ENCODE results near the gene NINJ2.

NINJ2 gene

DNA sequence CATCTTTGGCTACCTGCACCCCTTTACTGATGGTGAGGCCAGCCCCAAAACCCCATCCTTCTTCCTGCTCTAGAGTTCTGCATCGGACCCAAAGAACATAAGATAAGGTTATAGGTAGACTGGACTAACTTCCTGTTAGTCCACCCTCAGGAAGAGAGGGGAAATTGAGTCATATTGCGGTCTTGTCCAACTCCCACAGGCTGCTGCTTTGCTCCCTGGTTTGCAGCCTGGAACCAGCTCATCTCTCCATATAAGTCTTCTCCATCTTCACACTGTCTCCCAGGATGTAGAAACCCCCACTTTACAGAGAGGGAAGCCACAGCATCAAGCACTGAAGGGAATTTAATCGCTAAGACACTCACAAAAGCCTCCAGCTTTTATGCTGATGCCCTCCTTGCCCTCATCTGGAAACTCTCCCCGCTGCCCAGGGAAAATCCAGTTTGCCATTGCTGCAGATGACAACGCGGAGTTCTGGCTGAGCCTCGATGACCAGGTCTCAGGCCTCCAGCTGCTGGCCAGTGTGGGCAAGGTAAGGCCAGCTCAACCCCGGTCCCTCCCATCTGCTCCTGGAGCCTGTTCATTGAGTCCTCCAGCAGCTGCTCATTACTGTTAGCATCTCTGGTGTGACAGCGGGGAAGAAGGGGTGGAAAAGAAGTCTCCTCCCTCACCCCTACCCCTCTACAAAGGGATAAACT, 118.2 kb downstream of the NINJ2 start:
- no peak for DNase-seq

DNA sequence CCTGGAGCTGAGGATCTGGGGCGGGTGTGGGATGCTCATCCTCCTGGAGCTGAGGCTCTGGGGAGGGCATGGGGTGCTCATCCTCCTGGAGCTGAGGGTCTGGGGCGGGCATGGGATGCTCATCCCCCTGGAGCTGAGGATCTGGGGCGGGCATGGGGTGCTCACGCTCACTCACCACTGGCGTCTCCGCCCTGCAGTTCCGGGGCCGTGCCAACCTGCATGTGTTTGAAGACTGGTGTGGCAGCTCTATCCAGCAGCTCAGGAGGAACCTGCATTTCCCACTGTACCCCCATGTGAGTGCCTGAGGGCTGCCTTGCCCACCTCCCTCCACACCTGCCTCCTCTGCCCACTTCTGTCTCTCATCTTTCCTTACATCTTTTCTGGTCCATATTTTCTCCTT, 119.1 kb downstream of the NINJ2 start:
- DNase-seq, result no peak

DNA sequence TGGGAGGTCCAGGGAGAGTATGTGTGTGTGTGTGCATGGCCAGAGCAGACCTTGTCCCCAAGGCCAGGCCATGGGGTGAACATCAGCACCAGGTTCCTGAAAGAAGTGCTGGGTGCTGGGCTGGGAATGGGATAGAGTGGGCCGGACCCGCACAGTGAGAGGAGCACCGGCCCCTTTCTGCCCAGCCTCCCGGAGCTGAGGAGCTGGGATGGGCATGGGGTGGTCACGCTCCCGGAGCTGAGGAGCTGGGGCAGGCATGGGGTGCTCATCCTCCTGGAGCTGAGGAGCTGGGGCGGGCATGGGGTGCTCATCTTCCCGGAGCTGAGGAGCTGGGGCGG, 120.2 kb downstream of the NINJ2 start:
- DNase-seq, result no peak

DNA sequence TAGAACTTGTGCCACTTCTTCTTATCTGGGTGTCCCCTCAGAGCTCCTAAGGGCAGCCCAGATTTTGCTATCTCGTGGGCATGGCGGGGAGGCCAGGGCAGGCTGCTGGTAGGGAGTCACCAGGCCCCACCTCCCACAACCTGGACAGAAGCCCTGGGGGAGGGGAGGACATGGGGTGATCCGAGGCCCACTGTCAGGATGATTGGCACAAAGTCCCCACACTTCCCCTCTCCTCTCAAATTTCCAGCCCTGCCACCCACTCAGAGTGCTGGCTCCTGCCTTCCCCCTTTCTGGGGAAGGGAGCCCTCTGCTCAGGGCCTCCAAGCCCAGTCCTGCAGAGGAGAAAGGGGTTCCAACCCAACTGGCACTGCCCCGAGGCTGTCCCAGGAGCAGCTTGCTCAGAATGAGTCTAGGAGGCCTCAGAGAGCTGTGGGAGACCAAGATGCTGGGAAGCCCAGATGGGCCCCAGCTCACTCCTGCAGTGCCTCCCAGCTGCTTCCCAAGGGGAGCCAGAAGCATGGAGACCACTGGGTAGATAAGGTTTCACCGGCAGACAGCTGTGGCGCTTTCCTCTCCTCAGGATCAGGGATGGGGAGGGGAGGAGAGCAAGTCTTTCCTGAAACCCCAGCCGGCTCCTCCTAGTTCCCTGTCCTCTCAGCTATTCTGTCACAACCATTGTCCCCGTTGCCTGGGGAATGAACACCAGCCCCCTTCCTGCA, 120.7 kb downstream of the NINJ2 start:
- DNase-seq, result no peak

DNA sequence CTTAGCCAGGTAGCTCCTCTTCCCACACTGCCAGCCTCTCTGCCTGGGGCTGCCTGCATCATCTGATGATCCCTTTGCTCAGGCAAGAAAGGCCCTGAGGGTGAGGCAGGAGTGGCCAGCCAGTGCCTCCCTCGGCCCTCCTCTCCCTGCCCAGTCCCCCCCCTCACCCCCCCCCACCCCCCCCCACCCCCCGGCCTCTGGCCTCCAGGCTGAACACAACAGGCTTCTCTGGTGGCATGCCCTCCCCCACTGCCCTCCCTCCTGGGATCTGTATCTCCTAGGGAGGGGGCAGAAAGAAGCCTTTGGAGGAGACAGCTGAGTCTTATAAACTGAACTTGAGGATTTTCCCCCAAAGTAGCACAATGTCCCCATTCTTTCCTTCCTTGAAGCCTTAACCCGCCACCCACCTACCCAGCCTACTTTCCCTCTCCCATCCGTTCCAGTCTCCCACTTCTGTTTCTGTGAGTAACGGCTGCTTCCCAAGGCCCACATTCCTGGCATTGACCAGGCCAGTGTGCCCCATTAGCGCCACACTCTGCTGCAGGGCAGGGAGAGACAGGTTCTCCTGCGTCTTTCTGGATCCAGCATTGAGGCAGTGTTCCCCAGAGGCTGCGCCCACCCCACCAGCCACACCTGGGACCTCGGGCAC, 121.4 kb downstream of the NINJ2 start:
- DNase-seq, result no peak

DNA sequence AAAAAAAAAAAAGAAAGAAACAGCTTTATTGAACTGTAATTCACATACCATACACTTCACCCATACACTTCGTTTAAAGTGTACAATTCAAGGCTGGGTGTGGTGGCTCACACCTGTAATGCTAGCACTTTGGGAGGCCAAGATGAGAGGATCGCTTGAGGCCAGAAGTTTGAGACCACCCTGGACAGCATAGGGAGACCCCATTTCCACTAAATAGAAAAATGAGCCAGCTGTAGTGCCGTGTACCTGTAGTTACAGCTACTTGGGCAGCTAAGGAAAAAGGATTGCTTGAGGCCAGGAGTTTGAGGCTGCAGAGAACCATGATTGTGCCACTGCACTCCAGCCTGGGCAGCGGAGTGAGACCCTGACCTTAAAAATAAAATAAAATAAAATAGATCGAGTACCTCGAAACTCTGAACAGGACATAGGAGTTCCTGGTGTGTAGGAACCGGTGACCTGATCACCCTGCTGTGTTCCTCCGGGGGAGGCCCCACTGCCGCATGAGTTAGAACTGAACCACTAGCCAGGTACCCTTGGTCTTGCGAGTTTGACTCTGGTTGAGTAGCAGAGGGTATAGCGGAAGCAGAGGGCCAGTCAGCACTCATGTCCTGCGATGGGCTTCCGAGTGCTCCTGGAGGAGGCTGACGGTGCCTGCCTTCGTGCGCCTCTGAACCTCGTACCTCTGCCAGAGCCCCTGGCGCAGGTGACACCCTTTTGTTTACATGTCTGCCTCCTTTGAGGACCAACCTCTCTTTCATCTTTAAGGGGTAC, 123.5 kb downstream of the NINJ2 start:
- DNase-seq, result no peak

DNA sequence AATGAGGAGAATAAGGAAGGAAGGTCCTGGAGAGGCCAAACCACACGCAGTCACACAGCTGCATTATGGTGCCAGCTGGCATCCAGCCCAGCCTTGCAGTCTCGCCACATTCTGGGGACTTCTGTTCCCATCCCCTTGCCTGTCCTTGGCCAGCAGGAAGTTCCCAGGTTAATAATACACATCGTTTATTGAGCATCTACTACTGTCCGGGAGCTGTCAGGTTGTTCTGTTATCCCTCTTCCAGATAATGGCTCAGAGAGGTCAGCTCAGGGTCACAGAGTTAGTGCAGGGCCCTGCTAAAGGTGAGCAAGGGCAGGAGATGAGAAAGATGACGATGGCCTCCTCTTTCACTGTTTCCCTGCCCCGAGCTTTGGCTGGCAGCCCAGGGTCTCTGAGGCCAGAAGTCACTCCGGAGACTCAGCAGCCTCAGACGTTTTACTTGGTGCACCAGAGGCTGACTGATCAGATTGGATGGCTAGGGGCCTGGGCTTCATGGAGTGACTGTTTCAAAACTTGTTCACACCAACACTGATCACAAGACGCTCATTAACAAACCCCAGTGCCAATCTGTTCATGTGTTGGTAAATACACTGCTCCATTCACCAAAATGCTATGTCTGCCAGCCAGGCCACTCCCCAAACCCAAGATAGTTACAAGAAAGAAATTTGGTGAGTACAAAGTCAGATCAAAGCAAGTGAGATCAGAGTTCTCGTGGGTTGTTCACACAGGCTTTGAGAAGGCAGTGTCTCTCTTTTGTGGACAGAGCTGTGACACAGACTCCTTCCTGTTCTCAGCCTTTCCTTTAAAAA, 124.3 kb downstream of the NINJ2 start:
- peak; percentile 83 for DNase-seq

DNA sequence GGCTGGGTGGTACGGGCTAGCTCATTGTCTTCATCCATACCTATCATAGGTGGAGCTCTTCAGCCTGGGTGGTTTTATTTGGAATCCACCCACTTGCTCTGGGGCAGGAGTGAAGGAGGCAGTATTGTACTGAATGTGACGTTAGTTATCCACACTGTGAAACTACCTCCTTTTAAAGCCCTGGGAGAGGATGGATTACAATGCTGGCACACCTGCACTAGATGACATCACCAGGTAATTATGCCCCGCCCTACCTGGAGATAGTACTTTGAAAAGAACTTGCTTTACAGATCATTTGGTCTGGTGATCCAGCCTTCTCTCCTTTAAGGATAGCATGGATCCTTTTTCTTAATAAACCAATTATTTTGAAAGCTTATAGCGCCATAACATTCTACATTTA, 125.5 kb downstream of the NINJ2 start:
- peak; percentile 32 for DNase-seq

DNA sequence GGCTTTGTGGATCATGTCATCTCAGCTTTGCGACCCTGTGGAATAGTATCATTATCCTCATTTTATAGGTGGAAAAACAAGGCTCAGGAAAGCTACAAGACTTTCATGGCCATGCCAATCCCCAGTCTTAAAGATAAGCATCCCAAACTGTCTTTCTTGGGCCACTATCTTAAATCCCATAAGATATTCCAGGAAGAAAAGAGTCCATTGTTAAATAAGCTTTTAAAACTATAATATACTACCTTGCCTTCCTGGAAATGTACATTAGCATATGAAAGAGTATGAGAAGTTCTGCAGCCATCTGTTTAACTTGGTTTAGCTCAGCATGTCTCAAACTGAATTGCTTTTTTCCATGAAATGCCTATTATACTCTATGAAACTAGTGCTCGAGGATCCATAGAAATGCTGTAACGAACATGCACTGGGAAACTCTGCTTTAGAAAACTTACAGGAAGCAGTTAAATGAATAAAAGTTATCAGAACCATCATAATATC, 126.4 kb downstream of the NINJ2 start:
- DNase-seq, result no peak

DNA sequence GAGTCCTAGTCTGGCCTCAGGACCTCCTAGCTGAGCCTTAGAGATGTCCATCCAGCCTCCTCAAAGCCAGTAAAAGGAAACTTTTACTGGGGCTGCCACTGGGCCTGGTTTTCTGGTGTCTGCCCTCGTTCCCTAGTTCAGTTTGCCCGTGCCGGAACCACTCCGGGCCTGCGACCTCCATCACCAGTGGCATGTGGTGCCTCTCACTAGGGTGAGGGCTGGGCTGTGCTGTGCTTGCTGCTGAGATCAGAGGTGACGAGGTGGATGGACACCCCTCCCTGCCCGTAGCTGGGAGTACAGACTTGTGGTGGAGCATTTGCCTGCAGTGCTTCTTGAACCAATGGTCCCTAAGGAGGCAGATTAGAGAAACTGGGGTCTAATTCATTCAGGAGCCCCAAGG, 127.8 kb downstream of the NINJ2 start:
- no peak for DNase-seq

DNA sequence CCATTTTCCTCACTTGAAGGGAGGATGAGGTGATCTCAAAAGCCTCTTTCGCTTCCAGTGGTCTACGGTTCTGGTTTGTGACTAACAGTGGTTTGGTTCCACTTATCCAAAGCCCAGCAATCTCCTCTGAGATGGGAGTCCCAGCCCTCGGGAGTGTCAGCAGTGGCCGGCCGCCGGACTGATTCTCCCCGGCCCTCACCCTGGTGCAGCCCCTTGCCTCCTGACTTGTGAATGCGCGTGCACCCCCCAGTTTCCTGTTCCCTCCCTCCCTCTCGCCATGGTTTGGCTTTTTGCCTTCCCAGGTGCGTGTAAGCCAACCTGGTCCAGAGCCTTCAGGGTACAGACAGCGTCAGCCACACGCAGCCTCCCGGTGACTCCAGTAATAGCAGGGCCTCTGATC, 129.0 kb downstream of the NINJ2 start:
- DNase-seq, result no peak

DNA sequence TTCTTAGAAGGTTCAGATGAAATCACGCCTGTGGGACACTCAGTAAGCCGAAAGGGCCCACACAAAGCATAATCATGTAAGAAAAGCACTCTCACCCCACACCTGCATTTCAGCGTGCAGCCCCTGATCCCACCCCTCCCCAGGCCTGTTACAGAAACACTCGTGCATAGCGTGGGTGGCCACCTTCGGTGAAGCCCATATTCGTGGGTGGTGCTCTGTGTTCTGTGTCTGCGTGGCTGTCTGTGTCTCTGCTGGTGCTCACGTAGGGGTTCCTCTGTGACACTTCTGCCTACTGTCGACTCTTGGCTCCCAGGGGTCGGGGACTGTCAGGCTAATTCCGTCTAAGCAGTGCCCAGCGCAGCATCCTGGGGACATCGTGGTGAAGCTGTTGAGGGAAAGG, 129.5 kb downstream of the NINJ2 start:
- DNase-seq, result no peak

DNA sequence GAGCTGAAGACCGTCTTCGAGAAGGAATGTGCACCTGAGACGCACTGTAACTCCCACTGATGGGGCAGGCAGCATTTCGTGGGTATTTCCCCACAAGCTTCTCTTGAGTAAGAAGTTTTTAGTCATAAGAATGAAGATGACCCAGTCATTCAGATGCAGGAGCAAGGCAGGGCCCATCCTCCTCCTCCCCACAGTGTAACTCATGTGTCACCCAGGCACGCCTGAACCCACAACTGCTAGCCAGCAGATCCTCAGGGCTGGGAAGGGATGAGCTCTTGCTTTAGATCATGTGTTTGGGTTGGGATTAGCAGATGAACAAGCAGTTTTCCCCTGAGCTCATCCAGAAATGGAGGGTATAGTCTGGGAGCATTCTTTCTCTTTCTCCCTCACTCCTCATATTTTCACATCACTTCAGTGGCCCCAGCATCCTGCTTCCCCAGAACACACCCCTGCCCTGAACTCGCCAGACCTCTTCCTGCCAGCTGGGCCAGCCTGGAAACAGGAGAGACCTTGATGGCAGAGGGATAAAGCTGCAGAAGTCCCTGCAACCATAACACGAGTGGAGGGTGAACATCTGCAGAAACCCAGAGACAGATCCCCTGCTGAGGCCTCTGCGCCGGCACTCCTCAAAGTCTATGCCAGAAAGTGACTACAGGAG, 130.2 kb downstream of the NINJ2 start:
- no peak for DNase-seq

DNA sequence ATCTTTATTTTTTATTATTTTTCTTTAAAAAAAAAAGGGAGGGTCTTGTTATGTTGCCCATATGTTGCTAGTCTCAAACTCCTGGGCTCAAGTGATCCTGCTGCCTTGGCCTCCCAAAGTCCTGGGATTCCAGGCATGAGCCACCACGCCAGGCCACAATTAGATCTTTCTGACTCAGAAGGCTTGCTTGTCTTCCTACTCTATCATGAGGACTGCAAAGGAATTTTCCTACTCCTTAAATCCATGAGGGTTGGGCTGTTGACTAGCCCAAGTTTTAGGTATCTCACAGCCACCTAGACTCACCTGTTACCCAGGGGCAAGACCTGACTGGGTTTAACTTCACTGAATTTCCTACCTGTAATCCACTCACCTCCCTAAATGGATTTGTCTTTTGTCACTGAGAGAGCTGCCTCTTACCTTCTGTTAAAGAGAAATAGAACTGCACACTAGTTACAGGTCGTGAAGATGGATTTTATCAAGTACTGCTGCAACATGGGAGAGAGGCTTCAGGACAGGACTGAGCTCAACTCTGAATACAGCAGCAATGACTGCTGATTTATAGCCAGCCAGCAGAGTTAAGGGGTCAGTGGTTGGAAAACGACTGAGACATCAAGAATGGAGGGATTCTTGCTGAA, 131.2 kb downstream of the NINJ2 start:
- no peak for DNase-seq

DNA sequence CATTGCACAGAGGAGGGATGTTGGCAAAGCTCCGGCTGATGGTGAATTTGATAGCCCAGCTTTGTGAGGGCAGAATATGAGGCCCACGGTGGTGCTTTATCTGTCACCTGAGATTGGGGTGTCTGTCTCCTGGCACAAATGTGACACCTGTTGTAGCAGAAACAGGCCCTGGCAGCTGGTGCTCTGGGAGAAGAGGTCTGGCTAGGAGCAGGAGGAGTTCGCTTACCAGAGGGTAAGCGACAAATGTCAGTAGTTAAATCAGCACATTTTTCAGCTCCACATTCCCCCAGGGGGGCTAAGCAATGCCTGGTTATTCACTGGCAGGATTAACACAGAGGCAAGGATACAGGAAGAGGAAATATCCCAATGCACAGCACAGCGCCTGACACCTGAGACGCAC, 132.4 kb downstream of the NINJ2 start:
- no peak for DNase-seq

DNA sequence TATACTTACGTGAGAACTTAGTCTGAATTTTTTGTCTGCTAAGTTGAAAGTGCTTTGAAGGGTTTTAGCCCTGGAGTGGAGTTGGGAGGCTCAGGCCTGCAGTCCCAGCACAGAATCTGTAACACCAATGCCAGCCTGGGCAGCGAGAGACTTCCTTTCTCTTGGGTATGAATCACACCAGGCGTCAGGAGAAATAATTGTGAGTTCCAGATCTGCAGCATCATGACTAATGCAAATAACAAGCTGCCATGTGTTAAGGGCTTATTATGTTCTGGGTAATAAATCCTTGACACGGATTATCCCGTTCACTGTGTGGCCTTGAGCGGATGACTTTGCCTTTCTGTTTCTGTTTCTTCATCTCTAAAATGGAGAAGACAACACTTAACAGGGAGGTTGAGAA, 132.9 kb downstream of the NINJ2 start:
- DNase-seq, result no peak

DNA sequence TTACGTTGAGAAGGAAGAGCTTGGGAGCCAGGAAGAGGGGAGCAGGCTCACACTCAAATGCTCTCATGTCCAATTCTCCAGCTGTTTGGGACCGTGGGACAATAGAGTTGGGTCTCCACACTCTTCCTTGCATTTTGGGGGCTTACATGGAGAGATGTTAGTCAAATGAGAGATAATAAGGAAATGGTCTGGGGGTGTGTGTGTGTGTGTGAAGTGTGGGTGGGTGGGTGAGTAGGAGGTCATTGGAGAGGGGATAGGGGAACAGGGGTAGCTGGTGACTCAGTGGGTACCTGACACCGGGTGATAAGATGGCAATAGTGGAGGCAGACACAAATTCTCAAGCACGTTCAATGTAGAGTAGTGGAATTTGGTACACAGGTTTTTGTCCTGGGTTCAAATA, 135.5 kb downstream of the NINJ2 start:
- DNase-seq, result no peak

DNA sequence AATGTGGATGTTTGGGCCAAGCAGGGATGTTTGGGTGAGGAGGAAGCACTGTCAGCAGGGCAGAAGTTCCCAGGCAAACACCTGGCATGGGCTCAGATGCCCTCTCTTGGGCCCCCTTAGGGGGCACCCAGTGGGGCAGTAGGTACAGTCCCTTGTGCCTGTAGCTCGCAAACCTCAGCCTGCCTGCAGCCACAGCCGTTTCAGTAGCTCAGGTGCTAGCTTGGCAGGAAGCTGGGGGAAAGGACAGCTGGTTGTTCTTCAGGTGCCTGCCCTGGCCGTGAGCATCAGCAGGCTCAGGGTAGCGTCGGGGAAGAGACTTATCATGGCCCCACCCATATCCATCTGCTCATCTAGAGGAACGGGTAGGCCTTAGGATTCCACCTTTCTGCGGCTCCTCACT, 136.0 kb downstream of the NINJ2 start:
- no peak for DNase-seq

DNA sequence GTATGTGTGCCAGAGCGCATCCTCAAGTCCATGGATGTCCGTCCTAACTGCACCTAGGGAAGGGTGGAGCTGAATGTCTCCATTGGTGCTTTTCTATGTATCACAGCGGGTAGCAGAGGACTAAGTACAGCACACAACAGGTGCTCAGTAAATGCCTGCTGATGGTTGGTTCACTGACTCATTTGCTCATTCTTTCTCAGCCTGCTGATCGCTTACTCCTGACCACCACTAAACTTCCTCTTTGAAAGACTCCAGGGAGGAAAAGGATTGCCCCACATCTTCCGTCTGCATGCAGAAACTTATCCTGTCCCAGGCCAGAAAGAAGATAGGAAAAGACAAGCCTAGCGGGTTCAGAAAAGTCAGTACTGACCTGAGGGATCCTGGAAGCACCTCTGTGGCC, 137.2 kb downstream of the NINJ2 start:
- no peak for DNase-seq

DNA sequence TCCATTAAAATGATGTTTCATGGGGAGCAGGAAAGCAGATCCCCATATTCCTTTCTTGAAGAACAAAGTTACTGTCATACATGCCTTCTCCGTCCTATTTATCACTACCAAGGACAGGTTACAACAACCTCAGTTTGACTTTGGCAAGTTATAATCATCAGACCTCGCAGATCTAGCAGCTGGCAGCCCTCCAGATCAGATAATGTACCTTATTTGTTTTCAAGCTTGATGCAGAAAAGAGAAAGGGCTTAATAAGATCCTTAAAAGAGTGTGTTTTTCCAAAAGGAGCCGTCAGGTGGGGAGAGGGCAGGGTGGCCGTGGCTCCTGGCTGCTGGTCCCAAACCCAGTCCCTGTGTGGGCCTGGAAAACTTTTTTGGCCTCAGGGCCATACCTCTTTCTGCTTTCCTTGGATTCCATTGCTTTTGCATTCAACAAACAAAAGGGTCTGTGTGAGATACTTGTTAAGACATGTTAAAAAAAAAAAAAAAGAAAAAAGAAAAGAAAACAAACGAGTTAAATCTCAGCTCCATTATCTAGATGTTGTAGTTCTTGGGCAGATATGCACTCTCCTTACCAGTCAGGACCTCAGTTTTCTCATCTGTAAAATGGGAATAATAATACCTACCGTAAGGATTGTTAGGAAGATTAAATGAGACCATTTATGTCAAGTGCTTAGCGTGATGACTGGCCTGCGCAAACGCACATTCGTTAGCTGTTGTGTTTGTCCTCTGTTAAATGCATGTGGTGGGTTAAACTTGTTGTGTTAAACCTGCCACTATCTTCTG, 138.9 kb downstream of the NINJ2 start:
- peak; percentile 33 for DNase-seq

All from DMS79 (cell line).